ENCODE measurements around the gene STK17A. TPM values are rescaled to one million over a fixed set of nuclear protein-coding genes. Genes with fewer than 3 reads are reported as not detected.

The STK17A gene
- total RNA-seq, 4 donors from 2014 or later: 12.9 to 60.2 (median 15.7) TPM

GRCh38 chr7:43655584-43655983 is 72.7 kb downstream of the STK17A start:
- ATAC-seq (ENCODE audit: low FRiP score): no peak
- no peak for DNase-seq (ENCODE audit: low spot score)
- no peak for TF ChIP-seq CTCF (IDR thresholded peaks at IDR 0.05)

- ATAC-seq (ENCODE audit: low FRiP score): no peak
- no peak for DNase-seq (ENCODE audit: low spot score)
- TF ChIP-seq CTCF (IDR thresholded peaks at IDR 0.05): no peak
Measured at GRCh38 chr7:43656997-43657396, 74.1 kb downstream of the STK17A start.

- no peak for TF ChIP-seq CTCF (IDR thresholded peaks at IDR 0.05)
- DNase-seq (ENCODE audit: low spot score) (no peak), ATAC-seq (ENCODE audit: low FRiP score) (peak; percentile 80)
Measured at GRCh38 chr7:43658718-43659548, 76.0 kb downstream of the STK17A start.

- ATAC-seq (ENCODE audit: low FRiP score) (no peak), DNase-seq (ENCODE audit: low spot score) (no peak)
- TF ChIP-seq CTCF (IDR thresholded peaks at IDR 0.05): no peak
Measured at GRCh38 chr7:43659549-43659896, 76.6 kb downstream of the STK17A start.

- ATAC-seq (ENCODE audit: low FRiP score): no peak
- DNase-seq (ENCODE audit: low spot score): no peak
- TF ChIP-seq CTCF (IDR thresholded peaks at IDR 0.05): no peak
Measured at GRCh38 chr7:43660141-43660540, 77.2 kb downstream of the STK17A start.

- TF ChIP-seq CTCF (IDR thresholded peaks at IDR 0.05): no peak
- ATAC-seq (ENCODE audit: low FRiP score) (no peak), DNase-seq (ENCODE audit: low spot score) (no peak)
Measured at GRCh38 chr7:43664681-43665080, 81.8 kb downstream of the STK17A start.

GRCh38 chr7:43666938-43667337 is 84.0 kb downstream of the STK17A start:
- no peak for DNase-seq (ENCODE audit: low spot score)
- no peak for ATAC-seq (ENCODE audit: low FRiP score)
- no peak for TF ChIP-seq CTCF (IDR thresholded peaks at IDR 0.05)

Data from omental fat pad (tissue), 4 donors.